Measurements from ENCODE around the gene ARHGEF28.

The ARHGEF28 gene

DNA sequence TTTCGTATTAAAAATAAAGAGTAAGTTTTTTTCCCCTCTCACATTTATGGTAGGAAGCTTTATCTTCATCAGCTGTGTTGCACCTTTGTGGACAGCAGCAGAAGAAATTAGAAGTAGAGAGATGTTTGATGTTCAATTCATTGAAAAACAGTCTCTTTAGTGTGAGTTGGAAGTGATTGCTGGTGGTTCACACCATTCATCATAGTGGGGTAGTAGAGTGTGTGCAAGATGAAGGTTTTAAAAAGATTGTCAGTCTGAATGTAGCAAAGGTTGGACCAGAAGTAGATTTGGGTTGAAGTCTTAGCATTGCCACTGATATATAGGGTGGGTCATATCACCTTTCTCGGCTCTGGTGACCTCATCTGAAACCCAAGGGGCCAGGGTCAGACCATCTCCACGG lies 10.4 kb downstream of the ARHGEF28 start:
- Mint-ChIP-seq H3K27ac (no peak overlapping the region), H3K4me1 (ENCODE audit: low read depth) (no peaks in the 10 kb centered on the region), H3K27me3 (ENCODE audit: low read depth) (peaks cover 51% of the 10 kb centered on the region), H3K9me3 (no peaks in the 10 kb centered on the region), H3K4me3 (no peak overlapping the region), H3K36me3 (ENCODE audit: low read depth) (no peaks in the 10 kb centered on the region)

DNA sequence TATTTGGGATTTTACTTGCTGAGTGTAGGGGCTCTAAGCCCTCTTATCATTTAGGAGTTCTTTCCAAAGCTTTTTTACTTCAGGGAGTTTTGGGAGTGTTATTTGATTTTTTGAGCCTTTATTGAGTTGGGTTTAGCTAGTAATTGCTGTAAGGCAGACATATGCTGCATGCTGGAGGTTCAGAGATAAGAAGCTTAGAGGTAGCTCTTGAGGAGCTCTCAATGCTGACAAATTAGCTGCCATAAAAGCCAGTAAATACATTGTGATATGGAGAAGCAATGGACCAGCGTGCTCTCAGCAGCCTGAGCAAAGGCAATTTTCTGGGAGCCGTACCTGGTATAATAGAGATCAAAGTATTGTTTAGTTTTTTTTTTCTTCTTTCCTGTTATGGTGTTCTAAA lies 11.6 kb downstream of the ARHGEF28 start:
- Mint-ChIP-seq H3K9me3 (no peaks in the 10 kb centered on the region), H3K27ac (no peak overlapping the region), H3K4me3 (no peak overlapping the region), H3K4me1 (ENCODE audit: low read depth) (no peaks in the 10 kb centered on the region), H3K27me3 (ENCODE audit: low read depth) (peaks cover 48% of the 10 kb centered on the region), H3K36me3 (ENCODE audit: low read depth) (no peaks in the 10 kb centered on the region)

DNA sequence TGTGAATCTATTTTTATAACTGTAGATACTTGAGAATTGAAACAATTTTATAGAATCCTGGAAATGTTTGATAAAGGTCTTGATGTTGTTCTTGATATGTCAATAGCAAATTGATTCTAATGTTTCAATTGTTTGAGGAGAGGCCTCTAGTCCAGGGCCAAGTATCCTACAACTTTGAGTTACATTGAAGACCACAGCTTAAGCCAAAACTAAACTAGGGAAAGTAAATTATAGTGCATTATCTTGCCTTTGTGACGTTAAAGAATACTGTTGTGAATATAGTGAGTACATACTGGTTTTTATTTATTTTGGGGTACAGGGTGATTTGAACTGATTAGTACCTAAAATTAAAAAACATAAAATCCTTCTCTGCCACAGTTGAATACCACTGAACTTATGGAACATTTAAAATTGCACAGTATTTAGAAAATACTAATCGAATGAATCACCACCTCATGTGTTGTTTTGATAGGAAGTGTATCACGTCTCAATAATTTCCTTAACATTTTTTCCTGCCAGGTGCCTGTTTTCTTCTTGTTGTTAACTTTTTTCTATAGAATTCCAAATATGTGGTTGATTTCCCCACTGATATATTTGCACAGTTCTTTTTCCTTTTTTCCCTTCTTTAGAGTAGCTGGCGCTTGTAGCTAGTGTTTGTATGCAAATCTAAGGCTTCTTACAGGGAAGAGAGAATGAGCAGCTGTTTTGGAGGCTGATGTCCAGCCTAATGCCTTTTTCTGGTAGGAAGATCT lies 12.5 kb downstream of the ARHGEF28 start:
- H3K4me1 Mint-ChIP-seq (ENCODE audit: low read depth), result no peaks in the 10 kb centered on the region
- H3K36me3 Mint-ChIP-seq (ENCODE audit: low read depth), result no peaks in the 10 kb centered on the region
- peaks cover 50% of the 10 kb centered on the region for H3K27me3 Mint-ChIP-seq (ENCODE audit: low read depth)
- no peak overlapping the region for H3K27ac Mint-ChIP-seq
- H3K9me3 Mint-ChIP-seq, result no peaks in the 10 kb centered on the region
- no peak overlapping the region for H3K4me3 Mint-ChIP-seq

DNA sequence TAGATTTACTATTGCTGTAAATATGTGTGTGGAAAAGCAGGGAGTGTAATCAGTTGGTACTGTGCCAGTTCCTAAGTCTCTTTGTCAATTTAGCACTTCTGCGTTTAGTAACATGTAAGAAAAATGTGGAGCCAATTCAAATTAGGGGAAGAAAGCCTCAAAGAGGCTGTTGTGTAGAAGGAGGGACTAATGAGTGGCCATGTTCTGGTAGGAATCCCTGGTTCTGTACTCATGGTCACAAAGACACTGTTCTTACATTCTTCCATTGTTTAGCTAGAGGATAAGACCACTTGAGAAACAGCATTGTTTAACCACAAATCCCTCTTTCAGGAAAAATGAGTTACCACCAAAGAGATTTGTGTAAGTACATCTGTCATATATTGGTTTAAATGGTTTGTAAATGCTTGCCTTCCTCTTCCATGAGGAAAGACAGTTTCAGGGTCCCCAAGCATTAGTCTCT lies 14.9 kb downstream of the ARHGEF28 start:
- H3K27ac Mint-ChIP-seq, result no peak overlapping the region
- no peaks in the 10 kb centered on the region for H3K36me3 Mint-ChIP-seq (ENCODE audit: low read depth)
- no peaks in the 10 kb centered on the region for H3K4me1 Mint-ChIP-seq (ENCODE audit: low read depth)
- no peak overlapping the region for H3K4me3 Mint-ChIP-seq
- peaks cover 44% of the 10 kb centered on the region for H3K27me3 Mint-ChIP-seq (ENCODE audit: low read depth)
- H3K9me3 Mint-ChIP-seq, result no peaks in the 10 kb centered on the region

DNA sequence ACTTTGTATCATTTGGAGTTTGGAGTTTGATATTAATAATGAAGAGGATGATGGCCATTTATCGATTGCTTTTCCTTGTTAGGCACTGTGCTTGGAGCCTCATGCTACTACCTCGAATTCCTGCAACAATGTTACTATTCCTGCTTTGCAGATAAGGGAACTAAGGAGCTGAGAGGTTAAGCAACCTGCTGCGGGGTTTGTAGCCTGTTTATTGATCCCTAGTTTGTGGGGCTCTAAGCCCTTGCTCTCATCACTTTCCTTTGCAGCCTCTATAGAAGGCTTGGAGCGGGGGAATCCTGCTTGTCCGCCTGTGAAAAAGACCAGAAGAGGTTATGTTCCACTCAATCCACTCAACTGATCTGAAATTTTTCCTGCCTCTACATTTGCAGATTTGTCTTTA lies 15.8 kb downstream of the ARHGEF28 start:
- Mint-ChIP-seq H3K27me3 (ENCODE audit: low read depth) (peaks cover 44% of the 10 kb centered on the region), H3K4me1 (ENCODE audit: low read depth) (no peaks in the 10 kb centered on the region), H3K9me3 (no peaks in the 10 kb centered on the region), H3K4me3 (no peak overlapping the region), H3K27ac (no peak overlapping the region), H3K36me3 (ENCODE audit: low read depth) (no peaks in the 10 kb centered on the region)

DNA sequence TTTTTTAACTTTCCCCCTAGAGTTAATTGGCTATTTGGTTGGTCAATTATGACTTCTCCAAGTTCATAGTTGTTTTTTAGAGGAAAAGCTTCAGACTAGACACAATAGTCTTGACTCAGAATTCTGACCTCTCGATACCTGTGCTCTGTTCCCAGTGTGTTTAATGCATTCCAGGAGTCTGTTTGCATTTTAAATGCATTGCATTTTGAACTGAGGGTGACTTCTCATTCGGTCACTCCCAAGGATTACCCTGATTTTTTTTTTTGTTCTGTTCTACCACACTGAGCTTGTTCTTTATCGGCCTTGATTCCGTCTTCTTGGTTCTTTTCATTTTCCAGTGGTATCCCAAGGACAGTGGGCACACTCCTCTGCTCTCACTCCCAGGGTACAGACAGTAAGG lies 16.3 kb downstream of the ARHGEF28 start:
- Mint-ChIP-seq H3K9me3 (no peaks in the 10 kb centered on the region), H3K4me1 (ENCODE audit: low read depth) (no peaks in the 10 kb centered on the region)

DNA sequence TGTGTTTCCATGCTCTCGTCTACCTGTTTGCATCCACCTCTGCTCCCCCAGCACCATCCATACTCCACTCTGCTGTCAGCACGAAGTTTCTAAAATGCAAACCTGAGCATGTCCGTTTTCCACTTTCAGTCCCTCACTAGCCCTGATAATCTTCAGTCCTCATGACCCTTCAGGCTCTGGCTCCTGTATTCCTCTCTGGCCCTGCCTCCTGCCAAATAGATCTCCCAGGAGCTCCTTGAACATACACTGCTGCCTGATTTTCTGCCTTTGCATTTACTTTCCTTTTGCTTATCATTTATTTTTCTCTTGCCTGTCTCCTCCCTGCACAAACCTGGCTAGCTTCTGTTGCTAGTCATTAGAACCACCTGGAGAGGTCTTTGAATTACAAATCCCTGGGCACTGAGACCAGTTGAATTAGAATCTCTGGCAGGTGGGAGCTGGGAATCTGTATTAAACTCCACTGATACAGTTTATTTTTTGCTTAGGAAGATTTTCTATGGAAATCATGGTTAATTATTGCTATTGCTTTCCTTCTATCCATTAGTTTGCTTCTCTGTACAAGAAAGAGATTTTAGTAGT lies 18.5 kb downstream of the ARHGEF28 start:
- Mint-ChIP-seq H3K27ac (no peak overlapping the region), H3K4me1 (ENCODE audit: low read depth) (no peaks in the 10 kb centered on the region), H3K9me3 (no peaks in the 10 kb centered on the region), H3K4me3 (no peak overlapping the region), H3K36me3 (ENCODE audit: low read depth) (no peaks in the 10 kb centered on the region), H3K27me3 (ENCODE audit: low read depth) (peaks cover 42% of the 10 kb centered on the region)

More for the DNA sequence above, 16.3 kb downstream of the ARHGEF28 start:
- Mint-ChIP-seq H3K27ac (no peak overlapping the region), H3K36me3 (ENCODE audit: low read depth) (no peaks in the 10 kb centered on the region), H3K27me3 (ENCODE audit: low read depth) (peaks cover 41% of the 10 kb centered on the region), H3K4me3 (no peak overlapping the region)

DNA sequence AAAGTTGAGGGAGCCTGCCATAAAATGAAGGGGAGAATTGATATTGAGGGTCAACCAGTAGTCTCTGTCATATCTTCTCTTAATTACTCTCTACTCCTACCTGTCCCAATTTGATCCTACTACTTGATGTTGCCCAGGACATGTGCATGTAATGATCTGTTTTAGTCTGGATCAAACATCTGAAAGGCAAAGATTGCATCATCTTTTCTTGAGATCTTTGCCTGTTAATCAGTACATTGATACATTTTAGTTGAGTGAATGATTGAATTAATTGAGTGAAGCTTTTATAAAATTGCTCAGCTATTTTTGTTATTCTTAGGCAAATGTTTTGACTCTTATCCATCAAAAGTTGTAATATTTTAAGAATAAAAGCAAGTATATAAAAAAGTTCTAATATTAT lies 21.7 kb downstream of the ARHGEF28 start:
- Mint-ChIP-seq H3K36me3 (ENCODE audit: low read depth) (no peaks in the 10 kb centered on the region), H3K4me1 (ENCODE audit: low read depth) (no peaks in the 10 kb centered on the region), H3K9me3 (no peaks in the 10 kb centered on the region), H3K4me3 (no peak overlapping the region), H3K27ac (no peak overlapping the region), H3K27me3 (ENCODE audit: low read depth) (peaks cover 31% of the 10 kb centered on the region)

DNA sequence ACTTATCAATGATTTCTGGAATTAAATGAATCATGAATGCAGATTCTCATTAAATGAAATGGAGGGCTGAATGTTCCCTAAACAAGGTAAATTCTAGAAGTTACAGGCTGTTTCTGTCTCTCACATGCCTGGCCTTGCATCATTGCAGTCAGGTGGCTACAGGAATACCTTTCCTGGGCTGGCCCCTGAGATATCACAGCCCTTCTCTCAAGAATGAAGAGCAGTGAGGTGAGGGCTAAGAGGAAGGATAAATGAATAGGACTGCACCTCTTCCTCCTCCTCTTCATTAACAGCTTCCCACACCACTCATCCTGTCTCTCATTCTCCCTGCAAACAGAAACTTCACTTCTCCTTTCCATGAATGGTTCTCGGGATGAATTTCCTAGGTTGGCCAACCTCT lies 22.5 kb downstream of the ARHGEF28 start:
- Mint-ChIP-seq H3K27ac (no peak overlapping the region), H3K4me3 (no peak overlapping the region), H3K27me3 (ENCODE audit: low read depth) (peaks cover 31% of the 10 kb centered on the region), H3K4me1 (ENCODE audit: low read depth) (no peaks in the 10 kb centered on the region), H3K9me3 (no peaks in the 10 kb centered on the region), H3K36me3 (ENCODE audit: low read depth) (no peaks in the 10 kb centered on the region)

DNA sequence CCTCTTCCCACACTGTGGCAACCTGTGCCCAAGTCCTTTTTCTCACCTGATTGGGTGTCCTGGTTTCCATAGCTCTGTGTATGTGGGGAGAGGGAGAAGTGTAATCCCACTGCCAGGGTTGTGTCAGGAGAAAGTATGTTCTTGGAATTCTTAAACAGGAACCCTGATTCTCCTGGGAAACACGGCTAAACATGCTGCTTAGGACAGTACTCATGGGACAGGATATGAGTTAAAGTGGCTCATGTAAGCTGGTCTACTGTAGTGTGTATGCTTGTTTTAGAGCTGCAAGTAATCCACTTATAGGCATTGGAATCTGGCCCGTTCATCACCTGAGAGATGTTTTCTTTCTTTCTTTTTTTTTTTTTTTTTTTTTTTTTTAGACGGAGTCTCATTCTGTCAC lies 23.9 kb downstream of the ARHGEF28 start:
- Mint-ChIP-seq H3K36me3 (ENCODE audit: low read depth) (no peaks in the 10 kb centered on the region), H3K4me3 (no peak overlapping the region), H3K4me1 (ENCODE audit: low read depth) (no peaks in the 10 kb centered on the region)

DNA sequence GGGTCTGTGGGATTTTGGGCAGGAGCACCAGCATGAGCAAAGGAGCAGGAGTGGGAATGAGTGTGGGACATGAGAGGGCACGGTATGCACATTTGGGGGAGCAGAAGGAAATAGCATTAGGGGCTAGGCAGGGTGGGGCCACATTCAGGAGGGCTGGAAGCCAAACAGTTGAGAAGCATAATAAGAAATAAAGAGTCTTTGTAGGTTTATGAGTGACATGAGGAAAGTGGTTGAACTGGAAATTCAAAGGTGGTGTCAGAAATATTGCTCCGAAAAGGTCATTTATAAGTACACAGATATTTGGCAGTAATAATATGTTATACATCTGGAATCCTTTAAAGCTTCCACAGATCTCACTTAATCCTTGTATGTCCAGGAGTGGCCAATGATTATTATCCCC lies 26.4 kb downstream of the ARHGEF28 start:
- H3K27me3 Mint-ChIP-seq (ENCODE audit: low read depth), result peaks cover 18% of the 10 kb centered on the region
- no peak overlapping the region for H3K27ac Mint-ChIP-seq
- no peaks in the 10 kb centered on the region for H3K4me1 Mint-ChIP-seq (ENCODE audit: low read depth)
- H3K9me3 Mint-ChIP-seq, result no peaks in the 10 kb centered on the region
- no peak overlapping the region for H3K4me3 Mint-ChIP-seq
- H3K36me3 Mint-ChIP-seq (ENCODE audit: low read depth), result no peaks in the 10 kb centered on the region

More for the DNA sequence above, 23.9 kb downstream of the ARHGEF28 start:
- H3K9me3 Mint-ChIP-seq, result no peaks in the 10 kb centered on the region
- H3K27ac Mint-ChIP-seq, result no peak overlapping the region
- H3K27me3 Mint-ChIP-seq (ENCODE audit: low read depth), result peaks cover 31% of the 10 kb centered on the region

DNA sequence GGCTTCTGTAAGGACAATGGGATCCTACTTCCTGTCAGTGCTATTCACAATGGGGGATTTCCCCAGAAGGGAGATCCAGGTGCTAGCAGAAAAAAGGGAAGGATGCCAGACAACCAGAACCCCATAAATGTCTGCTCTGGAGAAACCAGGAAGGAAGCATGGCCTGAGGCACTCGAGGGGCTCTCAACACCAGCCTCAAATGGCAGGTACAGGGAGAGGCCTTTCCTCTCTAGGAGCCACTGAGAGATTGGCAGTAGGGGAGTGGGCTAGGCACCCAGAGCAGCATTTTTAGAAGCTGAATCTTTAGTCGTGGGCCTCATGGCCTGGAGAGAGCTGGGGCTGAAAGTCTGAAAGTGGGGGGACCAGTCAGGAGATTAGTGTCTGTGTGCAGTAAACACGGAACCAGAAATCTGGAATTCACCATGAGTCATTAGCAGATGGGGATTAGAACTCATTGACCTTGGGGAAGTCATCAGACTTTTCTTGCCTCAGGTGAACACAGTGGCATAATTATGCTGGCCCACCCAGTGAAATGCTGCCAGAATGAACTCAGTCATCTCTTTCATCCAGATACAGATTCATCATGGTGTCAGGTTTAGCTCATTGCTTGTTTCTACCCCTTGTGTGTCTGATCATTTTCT lies 28.3 kb downstream of the ARHGEF28 start:
- peaks cover 5% of the 10 kb centered on the region for H3K27me3 Mint-ChIP-seq (ENCODE audit: low read depth)
- no peak overlapping the region for H3K27ac Mint-ChIP-seq
- no peaks in the 10 kb centered on the region for H3K9me3 Mint-ChIP-seq
- no peaks in the 10 kb centered on the region for H3K4me1 Mint-ChIP-seq (ENCODE audit: low read depth)
- no peaks in the 10 kb centered on the region for H3K36me3 Mint-ChIP-seq (ENCODE audit: low read depth)
- no peak overlapping the region for H3K4me3 Mint-ChIP-seq

DNA sequence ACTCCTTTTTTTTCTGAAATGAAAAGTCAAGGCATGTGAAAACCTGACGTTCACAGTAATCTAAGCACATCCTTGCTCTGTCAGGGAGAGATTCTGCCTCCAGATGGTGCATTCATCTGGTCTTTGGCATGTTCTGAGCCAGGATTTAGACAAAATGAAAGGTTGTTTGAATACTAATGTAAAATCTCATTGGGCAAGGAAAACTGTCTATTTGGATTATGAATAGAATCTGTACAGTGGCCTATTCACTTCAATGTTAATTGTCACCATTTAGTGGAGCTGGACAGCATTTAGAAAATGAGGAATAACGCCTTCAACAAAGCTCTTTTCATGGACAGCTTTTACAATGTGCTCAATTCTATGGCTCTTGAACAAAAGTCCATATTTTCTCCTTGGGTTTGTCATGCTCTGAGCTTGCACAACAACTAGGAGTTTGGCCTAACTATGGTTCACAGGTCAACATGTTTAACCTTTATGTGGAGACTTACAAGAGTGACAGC lies 28.9 kb downstream of the ARHGEF28 start:
- Mint-ChIP-seq H3K36me3 (ENCODE audit: low read depth) (no peaks in the 10 kb centered on the region), H3K27me3 (ENCODE audit: low read depth) (peaks cover 5% of the 10 kb centered on the region), H3K9me3 (no peaks in the 10 kb centered on the region), H3K4me1 (ENCODE audit: low read depth) (no peaks in the 10 kb centered on the region), H3K27ac (no peak overlapping the region), H3K4me3 (no peak overlapping the region)

DNA sequence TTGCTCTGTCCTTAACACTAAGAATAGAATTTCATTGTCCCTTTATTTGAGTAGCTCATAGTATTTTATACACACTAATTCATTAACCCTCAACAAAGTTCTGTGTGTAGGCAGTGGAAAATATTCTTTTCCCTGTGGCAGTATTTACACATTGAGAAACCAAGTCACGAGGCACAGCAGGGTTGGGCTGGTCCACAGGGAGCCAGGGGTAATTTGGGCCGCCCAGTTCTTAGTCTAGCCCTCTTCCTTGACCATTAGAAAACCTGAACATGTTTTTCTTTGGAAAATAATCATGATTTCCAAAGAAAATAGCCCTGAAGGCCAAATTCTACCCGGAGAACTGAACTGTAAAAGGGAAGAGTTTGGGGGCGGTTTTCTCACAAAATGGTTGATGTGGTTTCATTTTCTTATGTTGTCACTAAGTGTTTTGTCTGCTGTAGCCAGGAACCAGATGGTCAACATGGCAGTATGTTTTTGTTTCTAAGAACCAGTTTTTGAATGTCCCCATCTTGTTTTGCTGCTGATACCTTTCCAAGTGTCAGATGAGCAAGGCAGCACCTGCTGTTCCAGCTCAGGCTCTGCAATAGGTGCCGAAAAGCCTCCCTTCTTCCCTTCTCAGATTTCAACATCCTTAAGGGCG lies 29.6 kb downstream of the ARHGEF28 start:
- Mint-ChIP-seq H3K4me1 (ENCODE audit: low read depth) (no peaks in the 10 kb centered on the region), H3K36me3 (ENCODE audit: low read depth) (no peaks in the 10 kb centered on the region), H3K9me3 (no peaks in the 10 kb centered on the region), H3K4me3 (no peak overlapping the region), H3K27ac (no peak overlapping the region), H3K27me3 (ENCODE audit: low read depth) (peaks cover 5% of the 10 kb centered on the region)

Data from T-helper 1 cell treated with Interleukin-12 subunit alpha and Interleukin-12 subunit beta and Interleukin-4 antibody, amounts not matched to agents 30 μg/mL and 1 μg/mL, for 36 hours (primary cell).